Measurements from ENCODE around the gene RHBDL1.

Gene RHBDL1

DNA sequence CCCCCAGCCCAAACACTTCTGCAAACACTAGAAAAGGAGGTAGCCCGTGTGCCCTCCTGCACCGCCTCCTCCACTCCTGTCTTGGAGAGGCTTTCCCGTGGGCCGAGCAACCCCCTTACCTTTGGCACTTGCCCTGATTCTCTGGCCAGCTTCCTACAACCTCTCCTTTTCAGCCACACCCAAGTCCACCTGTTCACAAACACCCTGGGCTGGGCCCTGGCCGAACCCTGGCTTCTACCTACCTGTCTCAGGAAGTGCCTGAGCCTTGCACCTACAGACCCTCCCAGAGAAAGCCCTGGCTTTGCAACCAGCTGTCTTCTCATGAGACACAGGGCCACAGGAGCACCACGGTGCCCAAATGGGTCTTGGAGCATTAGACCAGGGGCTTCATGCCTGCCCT is 43.5 kb downstream of the RHBDL1 start:
- TF ChIP-seq, protein P1, sequence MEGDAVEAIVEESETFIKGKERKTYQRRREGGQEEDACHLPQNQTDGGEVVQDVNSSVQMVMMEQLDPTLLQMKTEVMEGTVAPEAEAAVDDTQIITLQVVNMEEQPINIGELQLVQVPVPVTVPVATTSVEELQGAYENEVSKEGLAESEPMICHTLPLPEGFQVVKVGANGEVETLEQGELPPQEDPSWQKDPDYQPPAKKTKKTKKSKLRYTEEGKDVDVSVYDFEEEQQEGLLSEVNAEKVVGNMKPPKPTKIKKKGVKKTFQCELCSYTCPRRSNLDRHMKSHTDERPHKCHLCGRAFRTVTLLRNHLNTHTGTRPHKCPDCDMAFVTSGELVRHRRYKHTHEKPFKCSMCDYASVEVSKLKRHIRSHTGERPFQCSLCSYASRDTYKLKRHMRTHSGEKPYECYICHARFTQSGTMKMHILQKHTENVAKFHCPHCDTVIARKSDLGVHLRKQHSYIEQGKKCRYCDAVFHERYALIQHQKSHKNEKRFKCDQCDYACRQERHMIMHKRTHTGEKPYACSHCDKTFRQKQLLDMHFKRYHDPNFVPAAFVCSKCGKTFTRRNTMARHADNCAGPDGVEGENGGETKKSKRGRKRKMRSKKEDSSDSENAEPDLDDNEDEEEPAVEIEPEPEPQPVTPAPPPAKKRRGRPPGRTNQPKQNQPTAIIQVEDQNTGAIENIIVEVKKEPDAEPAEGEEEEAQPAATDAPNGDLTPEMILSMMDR (IDR thresholded peaks at IDR 0.05; ENCODE audit: low read depth, low read length, missing control alignments): no peak
- no peak overlapping the region for H3K4me3 ChIP-seq (ENCODE audit: low read depth, low read length)
- no peak for DNase-seq (ENCODE audit: low read depth)

DNA sequence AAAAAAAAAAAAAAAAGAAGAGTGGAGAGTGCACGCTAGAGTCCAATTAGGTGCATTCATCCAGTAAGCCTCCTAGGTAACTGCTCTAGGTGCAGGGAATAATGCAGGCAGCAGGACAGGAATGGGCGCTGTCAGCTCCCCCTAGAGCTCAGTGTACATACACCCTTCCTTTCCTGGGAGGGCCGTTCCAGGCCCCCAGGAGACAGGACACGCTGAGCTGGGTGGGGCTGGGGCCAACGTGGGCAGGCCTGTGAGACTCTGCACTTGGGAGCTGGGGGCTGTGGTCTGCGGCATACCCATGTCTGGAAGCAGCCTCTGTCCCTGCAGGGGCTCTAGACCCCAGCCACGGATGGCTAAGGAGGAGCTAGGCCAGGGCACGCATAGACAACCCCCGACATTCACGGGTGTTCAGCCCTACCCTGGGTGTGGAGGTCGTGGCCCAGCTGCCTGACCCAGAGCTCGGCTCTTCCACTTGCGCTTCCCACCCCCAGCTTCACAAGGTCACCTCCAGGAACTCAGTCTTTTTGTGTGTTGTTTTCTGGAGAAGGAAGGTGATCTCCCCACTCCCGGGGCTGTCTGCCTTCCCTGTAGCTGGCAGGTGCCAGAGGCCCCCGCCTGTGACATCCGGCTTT is 44.5 kb downstream of the RHBDL1 start:
- H3K4me3 ChIP-seq (ENCODE audit: low read depth, low read length): peak overlapping the region; percentile 90
- no peak for DNase-seq (ENCODE audit: low read depth)
- TF ChIP-seq, protein P1 (IDR thresholded peaks at IDR 0.05; ENCODE audit: low read depth, low read length, missing control alignments): peak; percentile 39

DNA sequence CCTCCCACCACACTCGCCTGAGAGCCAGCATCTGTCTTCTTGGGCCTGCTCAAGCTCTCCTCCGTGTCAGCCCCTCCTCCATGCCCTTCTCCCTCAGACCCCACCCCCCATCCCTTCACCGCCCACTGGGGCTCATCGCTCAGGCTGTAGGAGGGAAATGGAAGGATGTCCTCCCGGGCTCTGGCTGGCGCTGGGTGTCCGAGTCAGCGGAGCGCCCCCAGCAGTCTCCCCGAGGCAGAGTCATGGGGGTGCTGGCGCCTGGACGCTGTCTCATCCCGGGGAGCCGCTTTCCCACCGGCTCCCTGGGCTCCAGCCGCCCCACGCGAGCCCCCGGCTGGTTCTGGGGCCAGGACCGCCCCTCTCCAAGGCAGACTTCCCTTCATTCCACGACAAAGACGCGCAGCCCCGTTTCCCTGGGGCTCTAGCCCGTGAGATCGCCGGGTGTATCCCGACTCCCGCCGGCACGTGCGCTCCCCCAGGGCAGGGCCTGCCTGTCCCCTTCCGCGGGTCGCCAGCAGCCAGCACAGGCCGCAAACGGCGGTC is 45.0 kb downstream of the RHBDL1 start:
- TF ChIP-seq, protein P1 (IDR thresholded peaks at IDR 0.05; ENCODE audit: low read depth, low read length, missing control alignments): peak; percentile 43
- DNase-seq (ENCODE audit: low read depth): no peak
- H3K4me3 ChIP-seq (ENCODE audit: low read depth, low read length): peak overlapping the region; percentile 90

DNA sequence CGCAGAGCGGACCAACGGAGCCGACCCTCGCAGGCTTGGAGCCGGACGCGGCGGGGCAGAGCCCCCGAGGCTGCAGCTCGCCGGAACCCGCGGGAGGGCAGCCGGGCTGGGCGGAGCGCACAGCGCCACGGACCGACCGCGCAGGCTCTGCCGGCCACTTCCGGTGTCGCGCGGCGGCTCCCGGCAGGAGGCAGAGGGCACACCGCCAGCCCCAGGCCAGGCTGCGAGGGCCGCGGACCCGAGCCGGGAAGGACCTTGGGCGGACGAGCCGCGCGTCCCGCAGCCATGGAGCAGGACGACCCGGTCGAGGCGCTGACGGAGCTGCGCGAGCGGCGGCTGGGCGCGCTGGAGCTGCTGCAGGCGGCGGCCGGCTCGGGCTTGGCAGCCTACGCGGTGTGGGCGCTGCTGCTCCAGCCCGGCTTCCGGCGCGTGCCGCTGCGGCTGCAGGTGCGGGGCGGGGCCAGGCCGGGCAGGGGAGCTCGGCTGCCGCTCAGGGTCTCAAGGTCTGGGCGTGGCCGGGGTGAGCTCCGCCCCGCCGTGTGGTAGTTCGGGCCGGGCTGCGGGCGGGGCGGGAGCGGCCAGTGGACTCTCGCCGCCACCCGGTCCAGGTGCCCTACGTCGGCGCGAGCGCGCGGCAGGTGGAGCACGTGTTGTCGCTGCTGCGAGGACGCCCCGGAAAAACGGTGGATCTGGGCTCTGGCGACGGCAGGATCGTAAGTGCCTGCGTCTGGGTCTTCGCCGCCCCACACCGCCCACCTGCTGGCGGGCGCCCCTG is 45.7 kb downstream of the RHBDL1 start, which contains the start of gene ANTKMT:
Gene ANTKMT, plus strand, starts transcription at position 157 of the 775 bp plus-strand sequence. Its CDS starts 129 bp downstream, at position 286.
- H3K4me3 ChIP-seq (ENCODE audit: low read depth, low read length): peak within 1 kb of the TSS; percentile 90
- no peak for DNase-seq (ENCODE audit: low read depth)
- TF ChIP-seq, protein P1 (IDR thresholded peaks at IDR 0.05; ENCODE audit: low read depth, low read length, missing control alignments): peak; percentile 5

DNA sequence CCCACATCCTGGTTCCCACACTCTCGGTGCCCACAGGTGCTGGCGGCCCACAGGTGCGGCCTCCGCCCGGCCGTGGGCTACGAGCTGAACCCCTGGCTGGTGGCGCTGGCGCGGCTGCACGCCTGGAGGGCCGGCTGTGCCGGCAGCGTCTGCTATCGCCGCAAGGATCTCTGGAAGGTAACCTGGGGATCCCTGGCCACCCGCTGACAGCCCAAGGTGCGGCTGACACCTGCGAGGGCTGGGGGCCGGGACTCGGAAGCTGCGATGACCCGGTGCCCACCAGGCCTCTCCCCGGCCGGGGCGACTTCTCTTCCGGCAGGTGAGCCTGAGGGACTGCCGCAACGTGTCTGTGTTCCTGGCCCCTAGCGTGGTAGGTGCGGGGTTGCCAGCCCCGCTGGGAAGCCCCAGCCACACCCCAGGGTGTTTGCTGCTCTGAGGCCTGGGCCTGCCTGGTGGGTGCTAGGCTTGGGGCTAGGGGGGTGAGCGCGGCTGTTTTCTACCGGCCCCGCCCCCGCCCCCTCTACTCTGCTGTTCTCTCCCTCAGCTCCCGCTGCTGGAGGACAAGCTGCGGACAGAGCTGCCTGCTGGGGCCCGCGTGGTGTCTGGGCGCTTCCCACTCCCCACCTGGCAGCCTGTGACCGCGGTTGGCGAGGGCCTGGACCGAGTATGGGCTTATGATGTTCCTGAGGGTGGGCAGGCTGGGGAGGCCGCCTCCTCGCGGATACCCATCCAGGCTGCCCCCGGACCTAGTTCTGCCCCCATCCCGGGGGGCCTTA is 46.5 kb downstream of the RHBDL1 start:
- TF ChIP-seq, protein P1 (IDR thresholded peaks at IDR 0.05; ENCODE audit: low read depth, low read length, missing control alignments): no peak
- peak overlapping the region; percentile 90 for H3K4me3 ChIP-seq (ENCODE audit: low read depth, low read length)
- DNase-seq (ENCODE audit: low read depth): no peak

DNA sequence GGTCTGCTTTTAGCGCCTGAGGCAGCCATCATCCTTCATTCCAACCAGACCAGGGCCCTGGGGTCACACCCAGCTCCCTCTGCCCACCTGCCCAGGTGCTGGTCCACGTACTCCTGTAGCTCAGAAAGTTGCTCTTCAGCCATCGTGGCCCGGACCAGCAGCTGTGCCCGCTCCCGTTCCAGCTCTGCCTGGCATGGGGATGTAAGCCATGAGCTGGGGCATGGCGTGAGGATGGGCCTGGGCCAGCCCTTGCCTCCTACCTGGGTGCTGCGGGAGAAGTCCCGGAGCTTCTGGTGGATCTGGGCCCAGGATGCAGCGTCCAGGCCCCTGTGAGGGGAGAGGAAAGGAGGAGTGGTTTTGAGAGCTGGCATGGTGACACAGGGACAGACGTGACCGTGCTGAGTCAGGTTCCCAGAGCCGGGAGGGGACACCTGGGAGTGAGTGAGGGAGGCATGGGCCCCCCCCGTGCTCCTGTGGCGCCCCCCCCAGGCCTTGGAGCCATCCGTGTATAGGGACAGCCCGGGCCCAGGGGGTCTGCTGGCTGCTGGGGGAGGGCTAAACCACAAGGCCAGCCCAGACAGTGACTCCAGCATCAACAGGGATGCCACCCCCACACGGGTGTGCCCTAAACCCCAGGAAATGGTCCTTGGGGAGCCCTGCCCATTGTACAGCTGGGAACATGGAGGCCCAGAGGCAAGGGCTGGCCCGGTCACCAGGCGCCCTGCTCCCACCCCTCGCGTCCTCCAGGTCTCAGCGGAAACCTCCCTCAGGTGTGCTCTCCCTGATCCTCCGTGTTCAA is 47.6 kb downstream of the RHBDL1 start:
- H3K4me3 ChIP-seq (ENCODE audit: low read depth, low read length): no peak overlapping the region
- no peak for DNase-seq (ENCODE audit: low read depth)
- TF ChIP-seq, protein P1 (IDR thresholded peaks at IDR 0.05; ENCODE audit: low read depth, low read length, missing control alignments): no peak

Measured in GM12864 (cell line).